CD4-positive, alpha-beta T cell treated with Interleukin-17A for 4 hours (primary cell): ENCODE results near the gene SURF6.
"Not testable (repeated sequence)": the region's sequence is repeated elsewhere in the genome, so short reads cannot be mapped to it uniquely, and the experiment has no call there.

ENCODE experiments used
- DNase-seq: peaks from one replicate; pipeline ENCODE4 v3.0.0-alpha.2; 2020; ENCODE audit warnings: mixed read lengths

The SURF6 gene

DNA sequence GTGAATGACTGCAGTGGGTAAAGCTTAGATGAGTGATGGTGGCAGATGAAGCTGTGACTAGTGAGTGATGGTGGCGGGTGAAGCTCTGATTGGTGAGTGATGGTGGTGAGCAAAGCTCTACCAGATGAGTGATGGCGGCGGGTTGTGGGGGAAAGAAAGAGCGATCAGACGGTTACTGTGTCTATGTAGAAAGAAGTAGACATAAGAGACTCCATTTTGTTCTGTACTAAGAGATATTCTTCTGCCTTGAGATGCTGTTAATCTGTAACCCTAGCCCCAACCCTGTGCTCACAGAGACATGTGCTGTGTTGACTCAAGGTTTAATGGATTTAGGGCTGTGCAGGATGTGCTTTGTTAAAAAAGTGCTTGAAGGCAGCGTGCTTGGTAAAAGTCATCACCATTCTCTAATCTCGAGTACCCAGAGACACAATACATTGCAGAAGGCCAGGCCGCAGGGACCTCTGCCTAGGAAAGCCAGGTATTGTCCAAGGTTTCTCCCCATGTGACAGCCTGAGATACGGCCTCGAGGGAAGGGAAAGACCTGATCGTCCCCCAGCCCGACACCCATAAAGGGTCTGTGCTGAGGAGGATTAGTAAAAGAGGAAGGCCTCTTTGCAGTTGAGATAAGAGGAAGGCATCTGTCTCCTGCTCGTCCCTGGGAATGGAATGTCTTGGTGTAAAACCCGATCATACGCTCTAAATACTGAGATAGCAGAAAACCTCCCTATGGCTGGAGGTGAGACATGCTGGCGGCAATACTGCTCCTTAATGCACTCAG lies 52.5 kb downstream of the SURF6 start:
- DNase-seq = not testable (repeated sequence)

DNA sequence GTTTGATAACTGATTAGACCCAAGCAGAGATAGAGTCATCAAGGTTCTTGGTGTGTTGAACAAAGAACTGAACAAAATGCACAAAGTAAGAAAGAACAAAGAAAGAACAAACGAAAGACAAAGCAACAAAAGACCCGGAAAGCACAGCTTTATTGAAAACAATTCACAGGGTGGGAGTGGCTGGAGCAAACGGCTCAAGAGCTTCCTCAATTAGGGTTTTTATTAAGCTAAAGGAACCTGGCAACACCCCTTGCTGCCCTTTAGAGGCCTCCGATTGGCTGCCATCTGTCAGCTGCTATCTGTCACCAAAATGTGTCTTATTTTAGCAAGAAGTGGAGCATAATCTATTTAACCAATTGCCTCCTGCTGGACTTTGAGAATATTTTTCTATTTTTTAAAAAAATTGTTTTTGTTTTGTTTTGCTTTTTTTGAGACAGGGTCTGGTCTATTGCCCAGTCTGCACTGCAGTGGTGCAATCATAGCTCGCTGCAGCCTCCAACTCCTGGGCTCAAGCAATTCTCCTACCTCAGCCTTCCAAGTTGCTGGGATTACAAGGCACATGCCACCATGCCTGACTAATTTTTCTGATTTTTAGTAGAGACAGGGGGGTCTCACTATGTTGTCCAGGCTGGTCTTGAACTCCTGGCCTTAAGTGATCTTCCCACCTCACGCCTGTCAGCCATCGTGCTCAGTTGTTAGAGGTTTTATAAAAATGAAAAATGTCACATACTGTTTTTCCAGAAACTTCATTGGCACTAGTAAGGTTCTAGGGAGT lies 53.3 kb downstream of the SURF6 start:
- no peak for DNase-seq

- no peak for DNase-seq
These were observed 55.6 kb downstream of the SURF6 start for GRCh38 chr9:133280392-133280791.
